Adrenal gland (tissue), 5 donors: ENCODE results near the gene PHOSPHO1.

Experiments
- POLR2A ChIP-seq, 2 donors: fragments of 450-650 bp; IDR thresholded peaks; one replicate each; pipeline ENCODE4 v1.6.1; 2017; ENCODE audit warnings: antibody characterized with exemption in 2 of 2, mild to moderate bottlenecking in 2 of 2, moderate library complexity in 1 of 2
- TF ChIP-seq, protein P1 (sequence below), 6 experiments: fragments of 450-650 bp in 4 of 6; fragments of 200-600 bp in 2 of 6; sonication (generic) in 1 of 6; IDR thresholded peaks; 1 replicate in 5 of 6; 2 replicates in 1 of 6; pipeline versions ENCODE4 v1.5.1 to v1.8.0; 2016 to 2021; ENCODE audit warnings: antibody characterized with exemption in 6 of 6, mild to moderate bottlenecking in 2 of 6, moderate library complexity in 1 of 6
- donor health status: DM: no; HTN: no; CAD: no.

DNA sequence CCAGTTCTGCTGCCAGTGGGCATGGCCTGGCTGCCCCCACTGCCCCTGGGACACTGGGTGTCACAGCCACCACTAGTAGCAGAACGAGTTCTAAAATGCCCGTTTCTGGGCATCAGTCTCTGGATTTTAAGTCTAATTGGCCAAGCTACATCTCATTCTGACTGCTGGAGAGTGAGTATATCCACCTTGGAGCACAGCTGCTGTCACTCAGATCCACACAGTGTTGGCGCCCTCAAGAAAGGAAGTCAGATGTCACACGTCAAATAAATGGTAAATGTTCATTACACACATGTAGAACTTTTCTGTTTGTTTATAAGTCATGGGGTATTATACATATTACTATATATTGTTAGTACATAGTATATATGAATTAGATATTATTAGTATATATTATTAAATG, 39.7 kb downstream of the PHOSPHO1 start:
- TF ChIP-seq, protein P1, sequence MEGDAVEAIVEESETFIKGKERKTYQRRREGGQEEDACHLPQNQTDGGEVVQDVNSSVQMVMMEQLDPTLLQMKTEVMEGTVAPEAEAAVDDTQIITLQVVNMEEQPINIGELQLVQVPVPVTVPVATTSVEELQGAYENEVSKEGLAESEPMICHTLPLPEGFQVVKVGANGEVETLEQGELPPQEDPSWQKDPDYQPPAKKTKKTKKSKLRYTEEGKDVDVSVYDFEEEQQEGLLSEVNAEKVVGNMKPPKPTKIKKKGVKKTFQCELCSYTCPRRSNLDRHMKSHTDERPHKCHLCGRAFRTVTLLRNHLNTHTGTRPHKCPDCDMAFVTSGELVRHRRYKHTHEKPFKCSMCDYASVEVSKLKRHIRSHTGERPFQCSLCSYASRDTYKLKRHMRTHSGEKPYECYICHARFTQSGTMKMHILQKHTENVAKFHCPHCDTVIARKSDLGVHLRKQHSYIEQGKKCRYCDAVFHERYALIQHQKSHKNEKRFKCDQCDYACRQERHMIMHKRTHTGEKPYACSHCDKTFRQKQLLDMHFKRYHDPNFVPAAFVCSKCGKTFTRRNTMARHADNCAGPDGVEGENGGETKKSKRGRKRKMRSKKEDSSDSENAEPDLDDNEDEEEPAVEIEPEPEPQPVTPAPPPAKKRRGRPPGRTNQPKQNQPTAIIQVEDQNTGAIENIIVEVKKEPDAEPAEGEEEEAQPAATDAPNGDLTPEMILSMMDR (IDR thresholded peaks at IDR 0.05): no peak
- TF ChIP-seq POLR2A (IDR thresholded peaks at IDR 0.05): no peak
